Bronchial epithelial cell (primary cell): ENCODE measurements around the gene TAAR6. TPM values are rescaled to one million over a fixed set of nuclear protein-coding genes. Genes with fewer than 3 reads are reported as not detected.

Experiments used
- DNase-seq: peaks from one replicate; pipeline ENCODE4 v3.0.0-alpha.2; 2010; ENCODE audit warnings: low read depth
- FAIRE-seq: peaks from 2 replicates; lab custom pipeline; 2011; peaks lifted over from hg19 to GRCh38; lab: Jason Lieb, UNC
- H3K27me3 ChIP-seq: 2 replicates; pipeline ENCODE4 v1.5.1; 2011; ENCODE audit warnings: low read length; ENCODE audit not compliant: control insufficient read depth, insufficient read depth
- H3K36me3 ChIP-seq: 2 replicates; pipeline ENCODE4 v1.5.1; 2011; ENCODE audit warnings: low read length; ENCODE audit not compliant: control insufficient read depth, insufficient read depth
- H3K4me3 ChIP-seq: 2 replicates; pipeline ENCODE4 v1.5.1; 2011; ENCODE audit warnings: mild to moderate bottlenecking, low read depth, low read length, control low read depth
- CTCF ChIP-seq: IDR thresholded peaks from 2 replicates; pipeline ENCODE4 v1.5.1; 2011; ENCODE audit warnings: mild to moderate bottlenecking, moderate library complexity, low read length, control low read depth, inconsistent platforms; ENCODE audit not compliant: insufficient read depth, severe bottlenecking
- total RNA-seq: library from RNA; depleted of rRNA; stranded (reverse); fragments of >200 nt; gene quantifications from 2 replicates; pipeline ENCODE4 v1.2.1, GENCODE V29; 2014

Gene TAAR6
- total RNA-seq, 1 donor from 2014 or later = not detected

GRCh38 chr6:132568611-132569010 is 1.5 kb upstream of the TAAR6 start:
- no peak for TF ChIP-seq CTCF
- no peaks in the 10 kb centered on the region for H3K36me3 ChIP-seq
- DNase-seq = no peak
- no peak overlapping the region for H3K4me3 ChIP-seq
- FAIRE-seq = no peak
- peaks cover 6% of the 10 kb centered on the region for H3K27me3 ChIP-seq

- no peak for TF ChIP-seq CTCF
- FAIRE-seq (no peak), DNase-seq (no peak)
- Histone ChIP-seq H3K36me3 (no peaks in the 10 kb centered on the region), H3K27me3 (peaks cover 6% of the 10 kb centered on the region), H3K4me3 (no peak overlapping the region)
These were observed 952 bp upstream of the TAAR6 start for GRCh38 chr6:132569170-132569569.

DNA sequence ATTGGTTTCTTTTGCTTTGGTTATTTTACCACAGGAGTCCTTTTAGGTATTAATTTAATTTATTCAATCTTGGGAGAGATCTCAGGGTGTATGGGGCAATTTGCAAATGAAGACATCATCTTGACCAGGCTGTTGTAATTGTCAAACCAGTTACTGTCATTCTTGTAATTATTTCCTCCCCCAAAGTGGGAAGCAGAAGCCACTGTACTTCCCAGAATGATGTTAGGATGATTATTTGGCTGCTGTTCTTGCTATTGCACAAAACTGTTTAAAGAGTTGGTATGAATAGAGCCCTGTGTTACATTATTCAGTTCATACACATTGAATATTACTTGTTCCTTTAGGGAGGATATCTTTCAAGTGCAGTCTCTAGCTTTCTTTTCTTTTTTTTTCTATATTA is 1.7 kb downstream of the TAAR6 start:
- FAIRE-seq (no peak), DNase-seq (no peak)
- Histone ChIP-seq H3K36me3 (no peaks in the 10 kb centered on the region), H3K4me3 (no peak overlapping the region), H3K27me3 (peaks cover 6% of the 10 kb centered on the region)
- no peak for TF ChIP-seq CTCF

GRCh38 chr6:132584698-132585097 is 14.6 kb downstream of the TAAR6 start:
- FAIRE-seq = no peak
- no peak for DNase-seq
- TF ChIP-seq CTCF = no peak
- Histone ChIP-seq H3K4me3 (no peak overlapping the region), H3K36me3 (no peaks in the 10 kb centered on the region), H3K27me3 (no peaks in the 10 kb centered on the region)

DNA sequence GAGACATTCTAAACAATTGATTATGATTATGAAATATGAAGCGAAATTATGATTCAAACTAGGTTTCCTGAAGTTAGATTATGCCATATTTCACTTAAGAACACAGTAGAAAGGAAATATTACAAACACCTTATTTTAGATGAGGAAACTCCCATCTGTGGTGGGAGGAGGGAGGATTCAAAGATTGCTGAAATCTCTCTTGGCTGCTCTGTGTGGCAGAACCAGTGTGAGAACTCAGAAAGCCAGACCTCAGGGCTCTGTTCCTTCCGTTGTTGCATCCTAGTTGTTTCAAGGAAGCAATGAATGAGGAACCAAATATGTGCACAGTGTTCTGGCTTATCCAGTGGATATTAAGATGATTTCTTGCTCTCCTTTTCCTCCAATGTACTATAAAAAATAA is 17.3 kb downstream of the TAAR6 start:
- Histone ChIP-seq H3K27me3 (no peaks in the 10 kb centered on the region), H3K36me3 (no peaks in the 10 kb centered on the region), H3K4me3 (no peak overlapping the region)
- no peak for FAIRE-seq
- no peak for DNase-seq
- TF ChIP-seq CTCF = no peak

GRCh38 chr6:132589454-132589853 is 19.3 kb downstream of the TAAR6 start, which contains the start of gene TAAR5:
Gene TAAR5, minus strand, starts transcription at chr6:132589741. Its CDS starts 55 bp downstream, at chr6:132589686.
- H3K4me3 ChIP-seq = no peak within 1 kb of the TSS
- no peaks in the 10 kb centered on the region for H3K36me3 ChIP-seq
- no peak for TF ChIP-seq CTCF
- FAIRE-seq = no peak
- no peak for DNase-seq
- H3K27me3 ChIP-seq = no peaks in the 10 kb centered on the region
